Choroid plexus epithelial cell (primary cell): ENCODE results near the gene MGMT.

ENCODE experiments used
- DNase-seq: peaks from one replicate; pipeline ENCODE4 v3.0.0-alpha.2; 2010; ENCODE audit warnings: low read depth
- H3K4me3 ChIP-seq: 2 replicates; pipeline ENCODE4 v1.5.1; 2011; ENCODE audit warnings: low read depth, mild to moderate bottlenecking, control low read depth, low read length, moderate library complexity
- TF ChIP-seq, protein P1 (sequence below): conservative IDR thresholded peaks from 2 replicates; pipeline ENCODE4 v1.5.1; 2011; ENCODE audit warnings: low read depth, mild to moderate bottlenecking, control low read depth, inconsistent platforms, low read length, moderate library complexity

The MGMT gene

DNA sequence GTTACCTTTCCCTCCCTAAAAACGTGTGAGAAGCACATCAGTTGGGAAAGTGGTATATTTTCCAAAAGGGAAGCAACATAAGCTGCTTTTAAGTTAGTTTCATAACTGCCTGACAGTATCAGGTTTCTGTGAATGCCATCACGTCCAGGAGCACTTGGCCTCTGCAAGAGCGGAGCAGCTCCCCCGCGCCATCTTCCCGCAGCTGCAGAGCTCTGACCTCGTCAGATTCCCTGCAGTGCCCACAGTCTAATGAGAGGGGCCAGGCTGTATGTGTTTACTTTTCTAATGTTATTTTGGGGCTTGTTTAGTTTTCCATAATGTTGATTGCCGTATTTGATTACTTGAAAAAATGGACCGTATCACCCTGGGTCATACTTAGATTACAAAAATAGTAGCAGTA is 74.2 kb downstream of the MGMT start:
- peak; percentile 86 for DNase-seq

DNA sequence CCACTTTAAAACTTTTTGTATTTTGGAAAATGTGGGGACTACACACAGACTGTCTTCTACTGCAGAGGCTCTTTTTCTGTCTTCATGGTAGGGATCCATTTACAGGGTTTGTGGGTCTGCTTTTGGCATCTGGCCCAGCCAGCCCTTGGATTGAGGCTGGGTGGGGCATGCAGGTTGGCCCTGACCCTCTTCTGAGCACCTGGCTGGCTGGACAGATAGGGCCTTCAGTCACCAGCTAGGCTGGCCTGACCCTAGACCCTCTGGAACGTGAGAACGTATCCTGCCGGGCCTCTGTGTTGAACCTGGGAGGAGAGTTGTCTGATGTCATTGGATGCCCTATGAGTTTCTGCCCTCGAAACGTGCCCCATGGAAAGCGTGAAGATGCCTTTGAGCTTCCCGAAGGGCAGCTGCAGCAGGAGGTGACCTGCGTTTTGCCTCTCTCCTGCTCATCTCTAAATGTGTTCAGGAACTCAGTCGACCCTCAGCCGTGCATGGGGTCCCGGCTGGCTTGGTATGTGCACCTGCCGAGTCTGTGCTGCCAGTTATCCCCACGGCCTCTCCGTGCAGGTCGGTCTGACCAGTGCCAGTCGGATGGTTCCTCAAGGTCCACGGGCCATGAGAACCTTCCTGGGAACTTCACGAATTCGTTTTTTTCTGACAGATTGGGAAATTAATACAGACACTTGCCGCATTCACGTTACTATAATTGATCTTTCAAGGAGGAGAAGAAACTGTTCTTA is 74.9 kb downstream of the MGMT start:
- TF ChIP-seq, protein P1, sequence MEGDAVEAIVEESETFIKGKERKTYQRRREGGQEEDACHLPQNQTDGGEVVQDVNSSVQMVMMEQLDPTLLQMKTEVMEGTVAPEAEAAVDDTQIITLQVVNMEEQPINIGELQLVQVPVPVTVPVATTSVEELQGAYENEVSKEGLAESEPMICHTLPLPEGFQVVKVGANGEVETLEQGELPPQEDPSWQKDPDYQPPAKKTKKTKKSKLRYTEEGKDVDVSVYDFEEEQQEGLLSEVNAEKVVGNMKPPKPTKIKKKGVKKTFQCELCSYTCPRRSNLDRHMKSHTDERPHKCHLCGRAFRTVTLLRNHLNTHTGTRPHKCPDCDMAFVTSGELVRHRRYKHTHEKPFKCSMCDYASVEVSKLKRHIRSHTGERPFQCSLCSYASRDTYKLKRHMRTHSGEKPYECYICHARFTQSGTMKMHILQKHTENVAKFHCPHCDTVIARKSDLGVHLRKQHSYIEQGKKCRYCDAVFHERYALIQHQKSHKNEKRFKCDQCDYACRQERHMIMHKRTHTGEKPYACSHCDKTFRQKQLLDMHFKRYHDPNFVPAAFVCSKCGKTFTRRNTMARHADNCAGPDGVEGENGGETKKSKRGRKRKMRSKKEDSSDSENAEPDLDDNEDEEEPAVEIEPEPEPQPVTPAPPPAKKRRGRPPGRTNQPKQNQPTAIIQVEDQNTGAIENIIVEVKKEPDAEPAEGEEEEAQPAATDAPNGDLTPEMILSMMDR = no peak
- no peak for DNase-seq
- H3K4me3 ChIP-seq = no peak overlapping the region

More for the DNA sequence above, 74.2 kb downstream of the MGMT start:
- TF ChIP-seq, protein P1 = no peak
- no peak overlapping the region for H3K4me3 ChIP-seq

DNA sequence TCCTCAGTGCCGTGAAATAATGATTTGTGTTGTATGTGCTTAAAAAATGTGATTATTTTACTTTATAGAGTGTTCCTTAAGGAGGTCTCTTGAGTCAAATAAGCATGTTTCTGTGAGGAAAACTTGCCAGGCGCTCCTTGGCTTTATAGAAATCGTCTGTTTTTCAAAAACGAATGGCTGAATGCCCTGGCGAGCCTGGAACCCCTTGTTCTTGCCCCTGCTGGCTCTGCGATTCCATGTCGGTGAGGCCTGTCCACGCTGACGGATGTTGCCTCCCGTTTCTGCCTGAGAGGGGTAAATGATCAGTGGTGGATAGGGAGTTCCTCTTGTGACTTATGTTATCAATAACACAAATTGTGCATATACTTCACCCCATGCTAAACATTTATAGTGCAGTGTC is 75.5 kb downstream of the MGMT start:
- no peak overlapping the region for H3K4me3 ChIP-seq
- DNase-seq = no peak
- TF ChIP-seq, protein P1 = no peak

DNA sequence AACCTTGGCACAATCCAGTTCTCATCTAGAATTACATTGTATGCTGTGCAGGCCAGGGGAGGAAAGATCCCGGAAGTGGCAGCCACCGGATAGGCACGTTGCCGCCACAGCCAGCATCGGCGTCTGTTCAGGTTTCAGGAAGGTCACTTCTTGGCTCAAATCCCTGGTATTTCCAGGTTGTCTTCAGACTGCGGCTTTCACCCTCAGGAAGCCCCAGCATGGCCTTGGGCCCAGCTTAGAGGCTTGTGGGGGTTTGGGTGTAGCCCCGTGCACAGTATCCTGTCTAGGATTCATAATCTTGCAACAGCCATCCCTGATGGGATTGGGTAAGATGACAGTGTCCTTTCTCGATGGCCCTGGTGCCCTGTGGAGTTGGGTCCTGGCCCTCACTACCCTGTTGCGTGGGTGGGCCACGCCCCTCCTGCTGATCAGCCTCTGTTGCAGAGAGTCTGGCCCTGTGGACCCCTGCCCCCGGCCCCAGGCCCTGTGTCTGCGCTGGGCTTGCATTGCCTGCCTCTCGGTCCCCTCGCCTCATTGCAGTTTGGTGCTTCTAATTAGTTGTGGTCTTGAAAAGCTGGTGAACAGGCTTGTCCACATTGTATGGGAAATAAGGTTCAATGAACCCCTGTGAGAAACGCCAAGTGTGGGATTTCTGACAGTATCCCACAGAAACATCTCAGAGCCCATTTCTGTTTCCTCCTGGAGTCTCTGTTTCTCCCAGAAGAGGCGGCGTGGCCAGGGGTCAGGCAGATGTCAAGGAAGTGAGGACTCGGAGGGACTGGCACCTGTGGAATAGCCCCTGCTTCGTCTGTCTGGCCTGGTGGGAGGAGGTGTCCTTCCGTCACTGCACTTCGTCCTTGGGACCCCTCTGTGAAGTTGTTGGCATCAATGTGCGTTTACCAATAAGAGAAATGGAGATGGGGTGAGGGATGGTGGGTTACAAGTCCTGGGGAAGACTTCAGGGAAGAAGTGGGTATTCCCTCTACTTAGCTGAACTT is 77.5 kb downstream of the MGMT start:
- TF ChIP-seq, protein P1 = no peak
- no peak for DNase-seq
- no peak overlapping the region for H3K4me3 ChIP-seq

DNA sequence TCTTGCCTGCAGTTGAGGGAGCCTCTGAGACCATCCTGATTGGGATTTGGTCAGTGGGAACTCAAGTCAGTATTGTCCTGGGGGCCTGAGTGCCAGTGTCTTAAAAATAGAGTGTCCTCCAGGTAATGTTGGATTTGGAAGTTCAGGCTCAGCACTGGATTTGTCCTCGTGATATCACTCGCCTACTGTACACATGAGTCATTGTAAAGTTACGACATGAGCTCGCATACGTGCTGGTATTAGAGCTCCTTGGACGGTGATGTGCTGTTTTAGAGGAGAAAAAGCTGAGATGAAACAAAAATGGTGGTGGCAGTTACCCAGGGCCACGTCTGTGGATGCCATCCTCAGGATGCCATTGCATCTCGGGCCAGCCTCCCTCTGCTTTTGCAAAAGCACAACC is 78.2 kb downstream of the MGMT start:
- peak; percentile 76 for DNase-seq
- TF ChIP-seq, protein P1 = no peak
- H3K4me3 ChIP-seq = no peak overlapping the region

DNA sequence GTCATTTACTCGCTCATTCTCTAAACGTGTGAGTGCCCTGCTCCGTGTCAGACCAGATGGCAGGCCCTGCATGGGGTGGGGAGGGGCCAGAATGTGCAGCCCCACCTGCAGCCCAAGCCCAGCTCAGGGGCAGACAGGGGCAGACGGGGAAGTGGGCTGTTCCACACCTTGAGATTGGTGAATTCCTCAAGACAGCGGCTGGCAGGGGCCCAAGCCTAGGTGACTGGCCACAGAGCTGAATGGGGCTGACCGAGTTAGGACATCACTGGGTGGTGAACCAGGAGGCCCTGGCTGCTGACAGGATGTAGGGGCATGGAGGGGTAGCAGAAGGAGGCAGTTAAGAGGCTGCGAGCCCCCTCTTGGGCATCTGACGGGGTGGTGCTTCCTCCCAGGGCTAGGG is 79.1 kb downstream of the MGMT start:
- TF ChIP-seq, protein P1 = no peak
- DNase-seq = no peak
- no peak overlapping the region for H3K4me3 ChIP-seq
